G401 (cell line): ENCODE results near the gene C11orf21. TPM values are rescaled to one million over a fixed set of nuclear protein-coding genes. Genes with fewer than 3 reads are reported as not detected.
A peak's percentile ranks its signal among the peaks of the same experiment; 100 is the strongest.

ENCODE experiments used
- DNase-seq: peaks from one replicate; pipeline ENCODE4 v3.0.0-alpha.2; 2015; ENCODE audit warnings: low spot score
- in situ Hi-C: cut with HindIII; loops from 2 replicates; pipeline ENCODE4 v1.10.0; 2016; ENCODE audit warnings: low sequenced_read_pairs, mixed read lengths
- total RNA-seq: library from RNA; depleted of rRNA; stranded (reverse); fragments of >200 nt; shearing (Covaris generic); gene quantifications from 2 replicates; pipeline ENCODE4 v1.2.3, GENCODE V29; 2014

Gene C11orf21
- total RNA-seq, 1 experiment from 2014 or later = not detected

DNA sequence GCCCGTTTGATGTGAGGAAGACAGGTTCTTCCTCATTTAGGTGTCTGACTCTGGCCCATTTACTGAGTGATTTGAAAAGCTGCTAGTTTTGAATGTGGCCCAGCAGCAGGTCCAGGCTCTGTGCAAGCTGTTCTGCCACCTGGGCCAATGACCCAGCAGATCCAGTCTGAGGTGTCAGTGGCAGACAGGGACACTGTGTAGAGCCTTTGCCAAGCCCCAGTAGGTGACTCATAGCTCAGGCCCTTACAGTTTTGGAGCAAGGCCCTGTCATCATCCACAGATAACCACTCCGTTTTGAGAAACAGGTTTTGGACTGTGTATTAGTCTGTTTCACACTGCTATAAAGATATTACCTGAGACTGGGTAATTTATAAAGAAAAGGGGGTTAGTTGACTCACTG is 24.0 kb upstream of the C11orf21 start:
- peak; percentile 99 for DNase-seq
- in situ Hi-C loops = no loop called here

DNA sequence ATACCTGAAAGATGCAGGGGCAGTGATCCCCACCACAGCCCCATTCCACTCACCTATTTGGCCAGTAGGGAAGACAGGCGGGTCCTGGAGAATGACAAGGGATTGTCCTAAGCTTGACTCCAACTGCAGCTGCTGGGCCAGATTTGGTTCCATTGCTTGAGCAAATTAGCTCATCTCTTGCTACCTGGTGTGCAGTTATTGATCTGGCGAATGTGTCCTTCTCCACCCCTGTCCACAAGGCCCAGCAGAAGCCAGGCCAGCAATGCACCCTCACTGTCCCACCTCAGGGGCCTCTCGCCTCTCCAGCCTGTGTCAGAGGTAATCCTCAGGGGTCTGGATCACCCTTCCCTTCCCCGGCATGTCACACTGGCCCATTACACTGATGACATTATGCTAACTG is 23.4 kb upstream of the C11orf21 start:
- in situ Hi-C loops = no loop called here
- DNase-seq = no peak

GRCh38 chr11:2321311-2321683 is 19.6 kb upstream of the C11orf21 start:
- DNase-seq = no peak
- in situ Hi-C loops = no loop called here

DNA sequence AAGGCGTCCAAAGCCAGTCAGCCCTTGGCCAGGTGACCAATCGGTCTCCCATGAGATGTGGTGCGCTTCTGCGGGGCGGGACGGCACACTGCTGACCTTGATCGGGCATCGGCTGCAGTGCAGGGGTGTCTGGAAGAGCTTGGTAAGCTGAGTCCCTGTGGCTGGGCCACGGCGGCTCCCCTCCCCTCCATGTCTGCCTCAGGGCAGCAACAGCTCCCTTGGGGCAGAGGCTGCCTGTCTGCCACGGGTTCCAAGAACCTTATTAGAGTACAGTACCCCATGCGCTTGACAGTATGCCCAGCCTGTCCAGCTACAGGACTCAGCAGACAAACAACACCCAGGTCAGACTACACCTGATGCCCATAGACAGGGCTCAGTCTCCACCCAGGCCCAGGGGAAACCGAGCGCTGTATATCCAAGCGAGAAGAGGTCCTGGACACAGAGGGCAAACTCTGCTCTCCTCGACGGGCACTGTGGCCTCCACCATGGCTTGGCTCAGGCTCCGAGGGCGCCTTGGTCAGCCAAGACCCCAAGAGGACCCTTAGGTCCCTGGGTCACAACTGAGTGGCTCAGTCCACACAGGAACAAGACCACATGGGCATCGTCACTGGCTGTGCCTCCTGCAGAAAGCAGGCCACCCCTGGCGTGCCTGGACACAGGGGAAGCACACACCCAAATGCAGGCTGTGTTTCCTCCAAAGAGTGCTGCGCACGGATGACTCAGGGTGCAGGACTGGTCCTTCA is 19.0 kb upstream of the C11orf21 start:
- in situ Hi-C loops = no loop called here
- no peak for DNase-seq

- in situ Hi-C loops = no loop called here
- DNase-seq = no peak
These were observed 18.2 kb upstream of the C11orf21 start for GRCh38 chr11:2319791-2320472.

DNA sequence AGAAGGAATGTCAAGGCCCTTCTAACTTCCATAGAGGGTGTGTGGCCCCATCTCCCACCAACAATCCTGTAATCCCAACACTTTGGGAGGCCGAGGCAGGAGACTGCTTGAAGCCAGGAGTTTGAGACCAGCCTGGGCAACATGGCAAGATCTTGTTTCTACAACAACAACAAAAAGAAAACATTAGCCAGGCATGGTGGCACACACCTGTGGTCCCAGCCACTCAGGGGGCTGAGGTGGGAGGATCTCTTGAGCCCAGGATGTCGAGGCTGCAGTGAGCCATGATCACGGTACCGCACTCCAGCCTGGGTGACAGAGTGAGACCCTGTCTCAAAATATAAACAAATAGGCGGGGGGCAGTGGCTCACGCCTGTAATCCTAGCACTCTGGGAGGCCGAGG is 17.0 kb upstream of the C11orf21 start:
- in situ Hi-C loops = no loop called here
- no peak for DNase-seq

- in situ Hi-C loops = no loop called here
- DNase-seq = no peak
These were observed 16.4 kb upstream of the C11orf21 start for GRCh38 chr11:2318123-2318522.

DNA sequence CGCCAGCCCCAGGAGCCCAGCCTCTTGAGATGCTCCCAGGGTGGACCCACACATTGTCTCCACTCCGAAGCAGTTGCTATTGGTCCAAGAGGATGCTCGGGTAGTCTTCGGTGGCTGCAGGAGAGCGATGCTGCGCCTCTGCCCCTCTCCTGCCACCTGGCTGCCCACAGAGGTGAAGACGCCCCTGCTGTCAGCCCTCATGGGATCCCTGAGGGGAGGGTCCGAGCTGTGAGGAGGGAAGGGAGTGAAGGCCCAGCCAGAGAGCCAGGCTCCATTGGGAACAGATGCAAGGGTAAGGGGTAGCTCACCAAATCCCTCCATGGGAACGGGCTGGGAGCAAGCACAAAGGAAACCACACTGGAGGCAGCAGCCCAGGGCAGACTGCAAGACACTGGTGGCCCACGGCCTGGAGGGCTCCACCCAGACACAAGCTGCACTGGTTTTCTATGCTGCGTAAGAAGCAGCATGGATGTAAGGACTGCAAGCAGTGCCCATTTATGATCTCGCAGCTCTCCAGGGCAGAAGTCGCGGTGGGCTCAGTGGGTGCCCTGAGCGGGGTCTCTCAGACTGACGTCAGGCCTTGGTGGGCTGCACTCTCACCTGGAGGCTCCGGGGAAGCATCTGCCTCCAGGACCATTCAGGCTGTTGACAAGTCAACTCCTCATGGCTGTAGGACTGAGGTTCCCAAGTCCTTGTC is 15.8 kb upstream of the C11orf21 start:
- DNase-seq = no peak
- in situ Hi-C loops = no loop called here

DNA sequence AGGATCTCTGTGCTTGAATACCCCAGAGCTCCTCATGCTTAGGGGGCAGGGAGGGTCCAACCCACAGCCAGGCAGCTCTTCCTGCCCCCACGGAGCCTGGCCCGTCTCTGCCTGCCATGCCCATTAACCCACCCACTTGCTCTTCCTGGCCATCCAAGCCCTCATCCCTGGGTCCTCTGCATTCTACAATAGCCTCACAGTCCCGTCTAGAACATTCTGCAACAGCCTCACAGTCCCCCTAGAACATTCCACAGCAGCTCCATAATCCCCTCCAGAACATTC is 15.2 kb upstream of the C11orf21 start:
- in situ Hi-C loops = no loop called here
- DNase-seq = no peak

GRCh38 chr11:2316169-2316962 is 14.6 kb upstream of the C11orf21 start:
- DNase-seq = no peak
- in situ Hi-C loops = no loop called here

- DNase-seq = no peak
- in situ Hi-C loops = no loop called here
These were observed 13.9 kb upstream of the C11orf21 start for GRCh38 chr11:2315395-2316168.

GRCh38 chr11:2314525-2315394 is 13.0 kb upstream of the C11orf21 start:
- in situ Hi-C loops = no loop called here
- peak; percentile 33 for DNase-seq

- DNase-seq = no peak
- in situ Hi-C loops = no loop called here
These were observed 12.4 kb upstream of the C11orf21 start for GRCh38 chr11:2314136-2314524.

- in situ Hi-C loops = no loop called here
- DNase-seq = no peak
These were observed 11.6 kb upstream of the C11orf21 start for GRCh38 chr11:2313051-2313951.

DNA sequence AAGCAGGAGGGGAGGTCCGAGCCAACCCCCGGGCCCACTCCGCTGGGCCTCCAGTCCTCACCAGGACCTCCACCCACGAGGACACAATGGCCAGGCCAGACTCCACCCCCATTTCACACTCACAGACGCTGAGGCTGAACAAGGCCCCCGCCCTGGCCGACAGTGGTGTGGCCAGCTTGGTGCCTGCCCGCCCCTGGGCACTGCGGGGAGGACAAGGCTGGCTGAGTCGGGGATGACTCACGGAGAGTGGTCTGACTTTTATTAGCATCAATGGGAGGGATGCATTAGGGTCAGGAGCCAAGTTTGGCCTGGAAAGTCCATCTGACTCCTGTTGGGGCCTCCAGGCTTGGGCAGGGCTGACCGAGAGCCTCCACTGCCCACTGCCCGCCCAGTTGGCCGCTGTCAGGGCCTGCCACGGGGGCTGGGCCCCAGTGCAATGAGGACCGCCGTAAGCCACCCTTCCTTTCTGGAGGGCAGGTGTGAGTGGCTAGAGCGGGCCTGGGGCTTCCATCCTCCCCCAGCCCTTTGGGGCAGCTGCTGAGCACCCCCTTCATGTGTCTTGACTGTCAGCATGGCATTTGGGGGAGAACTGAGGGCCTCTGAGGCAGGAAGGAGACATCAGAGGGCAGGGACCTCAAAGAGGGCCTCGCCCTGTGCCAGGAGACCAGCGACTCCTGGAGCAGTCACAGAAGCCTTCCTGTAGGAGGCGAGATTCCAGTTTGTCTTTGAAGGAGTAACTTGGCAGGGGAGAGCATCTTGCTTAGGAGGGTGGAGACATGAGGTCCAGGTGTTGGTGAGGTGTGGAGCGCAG is 10.7 kb upstream of the C11orf21 start:
- DNase-seq = no peak
- in situ Hi-C loops = no loop called here

DNA sequence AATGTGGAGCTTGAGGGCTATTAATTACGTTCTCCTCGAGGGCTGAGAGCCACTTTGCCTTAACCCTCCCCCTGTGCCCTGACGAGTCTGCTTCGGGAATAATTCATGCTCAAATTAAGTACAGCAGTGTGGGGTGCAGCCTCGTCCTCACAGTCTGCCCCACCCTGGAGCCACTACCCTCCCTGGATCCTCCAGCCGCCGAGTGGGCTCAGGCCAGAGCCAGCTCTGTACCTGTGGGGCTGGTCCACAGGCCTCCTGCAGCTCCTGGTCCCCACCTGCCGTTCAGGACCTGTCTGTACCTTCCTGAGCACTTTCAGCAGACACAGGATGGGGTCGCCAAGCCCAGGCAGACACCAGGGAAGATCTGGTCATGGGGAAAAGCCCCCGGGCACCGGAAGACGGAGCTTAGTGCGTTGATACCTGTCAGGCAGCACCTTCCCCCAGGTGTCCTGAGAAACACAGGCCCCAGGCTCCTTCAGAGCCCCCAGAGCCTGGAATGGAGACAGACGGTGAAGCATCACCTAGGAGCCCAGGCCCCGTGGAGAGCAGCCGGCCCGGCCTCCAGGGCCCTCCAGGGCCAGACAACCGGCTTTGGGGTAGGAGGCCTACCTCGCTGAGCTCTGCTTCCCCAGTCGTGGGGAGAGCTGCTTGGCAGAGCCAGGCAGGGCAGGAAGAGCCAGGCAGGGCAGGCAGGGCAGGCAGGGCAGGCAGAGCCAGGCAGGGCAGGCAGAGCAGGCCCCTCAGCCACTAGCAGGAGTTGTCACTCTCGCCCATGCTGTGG is 9.8 kb upstream of the C11orf21 start:
- in situ Hi-C loops = no loop called here
- DNase-seq = no peak
